HepG2 (cell line): ENCODE data around the gene ATP8B1. TPM values are rescaled to one million over a fixed set of nuclear protein-coding genes. Genes with fewer than 3 reads are reported as not detected.

ENCODE experiments used
- AKNA ChIP-seq: sonication (generic); formaldehyde crosslinking; IDR thresholded peaks from 2 replicates; pipeline ENCODE4 v1.4.0; 2020; ENCODE audit warnings: missing genetic modification reagents, borderline replicate concordance
- ARID5B ChIP-seq: IDR thresholded peaks from 2 replicates; pipeline ENCODE4 v1.4.0; 2020; ENCODE audit warnings: mild to moderate bottlenecking, missing genetic modification reagents
- EHMT2 ChIP-seq: fragments of 200-600 bp; sonication (generic); IDR thresholded peaks from 2 replicates; pipeline ENCODE4 v1.7.0; 2017; ENCODE audit warnings: antibody characterized with exemption, low read depth, low read length, borderline replicate concordance
- FIP1L1 ChIP-seq: fragments of 200-400 bp; formaldehyde crosslinking; IDR thresholded peaks from 2 replicates; pipeline ENCODE4 v1.6.1; 2018; ENCODE audit warnings: low read depth, mild to moderate bottlenecking, low read length, moderate library complexity, borderline replicate concordance; ENCODE audit not compliant: insufficient read depth
- FLYWCH1 ChIP-seq: sonication (generic); formaldehyde crosslinking; IDR thresholded peaks from 2 replicates; pipeline ENCODE4 v1.8.1; 2023; ENCODE audit warnings: mild to moderate bottlenecking, missing genetic modification reagents
- FOXK2 ChIP-seq: fragments of 450-650 bp; IDR thresholded peaks from 2 replicates; pipeline ENCODE4 v1.6.1; 2016
- MEIS1 ChIP-seq: sonication (generic); formaldehyde crosslinking; IDR thresholded peaks from 2 replicates; pipeline ENCODE4 v1.9.0; 2021; ENCODE audit warnings: mild to moderate bottlenecking, missing genetic modification reagents, moderate library complexity, borderline replicate concordance
- NR0B2 ChIP-seq: sonication (generic); formaldehyde crosslinking; IDR thresholded peaks from 2 replicates; pipeline ENCODE4 v1.4.0; 2020; ENCODE audit warnings: mild to moderate bottlenecking, missing genetic modification reagents
- RORA ChIP-seq: sonication (generic); formaldehyde crosslinking; IDR thresholded peaks from 2 replicates; pipeline ENCODE4 v1.5.0; 2020; ENCODE audit warnings: mild to moderate bottlenecking, missing genetic modification reagents, moderate library complexity
- SMAD1 ChIP-seq: sonication (generic); formaldehyde crosslinking; IDR thresholded peaks from 2 replicates; pipeline ENCODE4 v1.4.0; 2020; ENCODE audit warnings: missing genetic modification reagents, low read depth, mild to moderate bottlenecking, borderline replicate concordance
- ZFP41 ChIP-seq: sonication (generic); formaldehyde crosslinking; IDR thresholded peaks from 2 replicates; pipeline ENCODE4 v1.4.0; 2020; ENCODE audit warnings: mild to moderate bottlenecking, missing genetic modification reagents, borderline replicate concordance
- ZKSCAN1 ChIP-seq: fragments of 150-350 bp; IDR thresholded peaks from 2 replicates; pipeline ENCODE4 v1.6.1; 2014; ENCODE audit warnings: low read length
- ZNF101 ChIP-seq: sonication (generic); formaldehyde crosslinking; IDR thresholded peaks from 2 replicates; pipeline ENCODE4 v1.4.0; 2020; ENCODE audit warnings: mild to moderate bottlenecking, low read depth, missing genetic modification reagents, borderline replicate concordance
- ZNF292 ChIP-seq: sonication (generic); formaldehyde crosslinking; IDR thresholded peaks from 2 replicates; pipeline ENCODE4 v1.8.1; 2022; ENCODE audit warnings: mild to moderate bottlenecking, low read depth, missing genetic modification reagents, borderline replicate concordance
- ZNF615 ChIP-seq: sonication (generic); formaldehyde crosslinking; IDR thresholded peaks from 2 replicates; pipeline ENCODE4 v1.5.0; 2020; ENCODE audit warnings: mild to moderate bottlenecking, missing genetic modification reagents, borderline replicate concordance
- ZNF616 ChIP-seq: sonication (generic); formaldehyde crosslinking; IDR thresholded peaks from 2 replicates; pipeline ENCODE4 v1.5.0; 2020; ENCODE audit warnings: low read depth, mild to moderate bottlenecking, missing genetic modification reagents
- ZNF784 ChIP-seq: sonication (generic); formaldehyde crosslinking; IDR thresholded peaks from 2 replicates; pipeline ENCODE4 v1.5.1; 2020; ENCODE audit warnings: missing genetic modification reagents, mild to moderate bottlenecking, borderline replicate concordance
- ZNF788 ChIP-seq: sonication (generic); formaldehyde crosslinking; IDR thresholded peaks from 2 replicates; pipeline ENCODE4 v1.5.0; 2020; ENCODE audit warnings: mild to moderate bottlenecking, missing genetic modification reagents, borderline replicate concordance
- ZNF850 ChIP-seq: sonication (generic); formaldehyde crosslinking; conservative IDR thresholded peaks from 2 replicates; pipeline ENCODE4 v1.9.0; 2021; ENCODE audit warnings: mild to moderate bottlenecking, missing genetic modification reagents
- ZSCAN22 ChIP-seq: sonication (generic); formaldehyde crosslinking; IDR thresholded peaks from 2 replicates; pipeline ENCODE4 v1.4.0; 2020; ENCODE audit warnings: mild to moderate bottlenecking, missing genetic modification reagents
- polyA plus RNA-seq, 8 experiments: library from polyadenylated mRNA; depleted of rRNA in 3 of 8; stranded (reverse) in 7 of 8; unstranded in 1 of 8; fragments of >200 nt; fragmentation: Illumina TruSeq in 4 of 8; extraction: Trizol in 4 of 8; gene quantifications; 2 replicates each; pipeline versions ENCODE4 v1.2.1 to v1.2.3, GENCODE V29; 2011 to 2016; ENCODE audit warnings: low read depth in 4 of 8, missing spikeins in 1 of 8, mixed read lengths in 1 of 8; ENCODE audit not compliant: insufficient read depth in 1 of 8
- total RNA-seq, 5 experiments: library from RNA; depleted of rRNA; stranded (reverse); fragments of >200 nt; fragmentation: Illumina TruSeq; extraction: Trizol; gene quantifications; 2 replicates each; pipeline ENCODE4 v1.2.3, GENCODE V29; 2016; ENCODE audit warnings: low read depth in 1 of 5

The ATP8B1 gene
- total and polyA plus RNA-seq, 2 of the 13 experiments (the other 11 are each of a cell fraction or from before 2014, with no cell fraction given) = 2.8 to 4.0 TPM

- TF ChIP-seq ARID5B (CRISPR knock-in tag) (peak; percentile 91), ZNF615 (CRISPR knock-in tag) (no peak), ZNF101 (CRISPR knock-in tag) (no peak), ZNF616 (CRISPR knock-in tag) (no peak), ZSCAN22 (CRISPR knock-in tag) (no peak), FLYWCH1 (CRISPR knock-in tag) (no peak), FIP1L1 (no peak), ZNF850 (CRISPR knock-in tag) (no peak), AKNA (CRISPR knock-in tag) (0 out of 2 replicates have a peak, but pooled peaks have one; percentile 45), ZNF292 (CRISPR knock-in tag) (peak; percentile 94; the same call in 1 of the 2 replicates), ZNF784 (CRISPR knock-in tag) (no peak), EHMT2 (no peak), ZNF788 (CRISPR knock-in tag) (peak; percentile 76; the same call in 1 of the 2 replicates), ZFP41 (CRISPR knock-in tag) (no peak), SMAD1 (no peak), RORA (CRISPR knock-in tag) (no peak), MEIS1 (CRISPR knock-in tag) (no peak), ZKSCAN1 (no peak), NR0B2 (no peak), FOXK2 (no peak)
These were observed 30.7 kb downstream of the ATP8B1 start (continued) for GRCh38 chr18:57772387-57772799.
